Stimulated activated CD8-positive, alpha-beta memory T cell treated with anti-CD3 and anti-CD28 coated beads, Interleukin-4, amount 100 ng/mL, for 48 hours (primary cell): ENCODE data around the gene FAM83E.

ENCODE experiments used
- DNase-seq: peaks from one replicate; pipeline ENCODE4 v3.0.0-alpha.2; 2020

The FAM83E gene

DNA sequence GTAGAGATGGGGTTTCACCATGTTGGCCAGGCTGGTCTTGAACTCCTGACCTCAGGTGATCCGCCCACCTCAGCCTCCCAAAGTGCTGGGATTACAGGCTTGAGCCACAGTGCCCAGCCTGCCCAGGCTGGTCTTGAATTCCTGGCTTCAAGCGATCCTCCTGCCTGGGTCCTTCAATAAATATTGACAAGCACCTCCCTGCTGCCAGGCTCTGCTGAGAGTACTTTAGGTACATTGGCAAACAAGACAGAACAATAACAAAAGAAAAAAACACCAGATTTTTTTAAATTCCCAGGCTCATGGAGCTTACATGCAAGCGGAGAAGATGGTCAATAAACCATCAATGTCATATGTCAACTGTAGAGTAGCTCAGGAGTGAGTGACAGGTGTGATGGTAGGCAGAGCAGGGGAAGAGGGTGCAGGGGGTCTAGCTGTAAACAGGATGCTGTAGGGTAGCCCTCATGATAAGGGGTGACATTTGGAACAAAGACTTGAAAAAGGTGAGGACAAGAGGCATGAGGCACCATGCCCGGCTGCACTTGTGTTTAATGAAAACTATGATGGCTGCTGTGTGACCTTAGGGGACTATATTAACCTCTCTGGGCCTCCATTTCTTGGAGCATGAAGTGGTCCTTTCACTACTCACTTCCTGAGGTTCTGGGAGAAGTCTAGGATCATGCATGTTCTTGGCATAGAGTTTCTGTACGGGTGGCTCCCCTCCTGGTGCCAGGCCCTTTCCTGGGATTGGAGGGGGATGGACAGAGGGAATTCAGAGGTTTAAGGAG is 43.3 kb downstream of the FAM83E start:
- no peak for DNase-seq

DNA sequence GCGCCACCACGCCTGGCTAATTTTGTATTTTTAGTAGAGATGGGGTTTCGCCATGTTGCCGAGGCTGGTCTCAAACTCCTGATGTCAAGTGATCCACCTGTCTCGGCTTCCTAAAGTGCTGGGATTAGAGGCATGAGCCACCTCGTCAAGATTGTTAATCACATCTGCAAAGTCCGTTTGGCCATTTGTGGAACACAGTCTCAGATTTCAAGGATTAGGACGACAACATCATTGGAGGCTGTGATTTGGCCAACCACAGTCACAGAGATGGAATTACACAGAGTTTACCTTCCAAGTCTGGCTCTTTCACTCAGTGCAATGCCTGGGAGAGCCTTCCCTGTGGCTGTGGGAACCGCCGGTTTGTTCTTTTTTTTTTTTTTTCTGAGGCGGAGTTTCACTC is 45.1 kb downstream of the FAM83E start:
- no peak for DNase-seq

DNA sequence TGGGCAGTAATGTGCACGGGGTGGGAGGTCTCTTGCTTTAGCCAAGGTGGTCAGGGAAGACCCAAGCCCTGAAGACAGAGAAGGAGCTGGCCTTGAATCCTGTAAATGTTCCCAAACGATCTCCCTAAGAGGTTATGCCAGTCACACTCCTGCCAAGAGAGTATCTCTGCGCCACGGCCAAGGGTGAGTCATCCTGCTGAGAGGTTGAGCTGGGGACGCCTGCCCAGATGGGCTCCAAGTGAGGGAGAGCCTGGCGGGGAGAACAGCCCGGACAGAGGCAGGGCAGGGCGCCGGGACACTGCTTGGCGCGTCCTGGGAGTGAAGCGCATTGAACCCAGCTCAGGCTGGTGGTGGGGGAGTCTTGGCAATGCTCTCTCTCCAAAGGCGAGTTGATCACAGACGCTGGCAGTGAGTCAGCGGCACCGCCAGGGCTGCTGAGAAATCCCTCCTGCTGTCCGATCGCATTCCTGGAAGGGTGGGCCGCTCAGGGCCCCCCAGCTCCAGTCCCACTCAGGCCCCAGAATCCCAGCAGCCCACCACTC is 46.5 kb downstream of the FAM83E start:
- no peak for DNase-seq

DNA sequence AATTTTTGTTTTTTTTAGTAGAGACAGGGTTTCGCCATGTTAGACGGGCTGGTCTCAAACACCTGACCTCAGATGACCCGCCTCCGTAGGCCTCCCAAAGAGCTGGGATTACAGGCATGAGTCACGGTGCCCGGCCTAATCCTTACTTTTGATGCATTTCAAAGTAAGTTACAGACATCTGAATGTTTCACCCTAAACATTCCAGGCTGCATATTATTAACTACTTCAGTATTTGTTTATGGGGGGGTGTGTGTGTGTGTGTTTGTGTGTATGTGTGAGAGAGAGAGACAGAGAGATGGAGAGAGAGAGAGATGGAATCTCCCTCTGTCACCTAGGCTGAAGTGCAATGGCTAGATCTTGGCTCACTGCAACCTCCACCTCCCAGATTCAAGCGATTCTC is 49.8 kb downstream of the FAM83E start:
- no peak for DNase-seq
